GM10248 (cell line): ENCODE measurements around the gene KLF8.

Experiments used
- CTCF ChIA-PET: fragments of 300-600 bp; sonication (Branson Sonifier 250); formaldehyde crosslinking; extraction: SDS; loops from one replicate; lab custom pipeline; 2021; ENCODE audit warnings: antibody characterized with exemption; lab: Yijun Ruan, JAX
- POLR2A ChIA-PET: fragments of 350-650 bp; sonication (Branson Sonifier 250); formaldehyde crosslinking; extraction: SDS; loops from one replicate; lab custom pipeline; 2020; ENCODE audit warnings: antibody characterized with exemption; lab: Yijun Ruan, JAX
- DNase-seq: peaks from one replicate; pipeline ENCODE4 v3.0.0; 2012; ENCODE audit errors: extremely low spot score
- TF ChIP-seq, protein P1 (sequence below): IDR thresholded peaks from 2 replicates; pipeline ENCODE4 v1.5.1; 2012; ENCODE audit warnings: mild to moderate bottlenecking, low read depth; ENCODE audit errors: extremely low read depth, missing control alignments, control extremely low read depth

Gene KLF8

DNA sequence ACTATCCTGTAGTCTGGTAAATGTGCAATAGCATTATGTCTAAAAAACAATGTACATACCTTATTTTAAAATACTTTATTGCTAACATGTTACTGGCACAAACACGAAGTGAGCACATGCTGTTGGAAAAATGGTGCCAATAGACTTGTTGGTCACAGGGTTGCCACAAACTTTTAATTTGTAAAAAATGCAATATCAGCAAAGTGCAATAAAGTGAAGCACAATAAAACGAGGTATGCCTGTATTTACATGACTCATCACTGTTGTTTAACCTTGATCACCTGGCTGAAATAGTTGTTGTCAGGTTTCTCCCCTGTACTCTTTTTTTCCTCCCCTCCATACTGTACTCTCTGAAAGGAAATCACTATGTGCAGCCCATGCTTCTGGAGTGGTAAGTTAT lies 56.5 kb downstream of the KLF8 start:
- ChIA-PET POLR2A (no interaction called here), CTCF (no interaction called here)
- no peak for DNase-seq
- TF ChIP-seq, protein P1, sequence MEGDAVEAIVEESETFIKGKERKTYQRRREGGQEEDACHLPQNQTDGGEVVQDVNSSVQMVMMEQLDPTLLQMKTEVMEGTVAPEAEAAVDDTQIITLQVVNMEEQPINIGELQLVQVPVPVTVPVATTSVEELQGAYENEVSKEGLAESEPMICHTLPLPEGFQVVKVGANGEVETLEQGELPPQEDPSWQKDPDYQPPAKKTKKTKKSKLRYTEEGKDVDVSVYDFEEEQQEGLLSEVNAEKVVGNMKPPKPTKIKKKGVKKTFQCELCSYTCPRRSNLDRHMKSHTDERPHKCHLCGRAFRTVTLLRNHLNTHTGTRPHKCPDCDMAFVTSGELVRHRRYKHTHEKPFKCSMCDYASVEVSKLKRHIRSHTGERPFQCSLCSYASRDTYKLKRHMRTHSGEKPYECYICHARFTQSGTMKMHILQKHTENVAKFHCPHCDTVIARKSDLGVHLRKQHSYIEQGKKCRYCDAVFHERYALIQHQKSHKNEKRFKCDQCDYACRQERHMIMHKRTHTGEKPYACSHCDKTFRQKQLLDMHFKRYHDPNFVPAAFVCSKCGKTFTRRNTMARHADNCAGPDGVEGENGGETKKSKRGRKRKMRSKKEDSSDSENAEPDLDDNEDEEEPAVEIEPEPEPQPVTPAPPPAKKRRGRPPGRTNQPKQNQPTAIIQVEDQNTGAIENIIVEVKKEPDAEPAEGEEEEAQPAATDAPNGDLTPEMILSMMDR = no peak

DNA sequence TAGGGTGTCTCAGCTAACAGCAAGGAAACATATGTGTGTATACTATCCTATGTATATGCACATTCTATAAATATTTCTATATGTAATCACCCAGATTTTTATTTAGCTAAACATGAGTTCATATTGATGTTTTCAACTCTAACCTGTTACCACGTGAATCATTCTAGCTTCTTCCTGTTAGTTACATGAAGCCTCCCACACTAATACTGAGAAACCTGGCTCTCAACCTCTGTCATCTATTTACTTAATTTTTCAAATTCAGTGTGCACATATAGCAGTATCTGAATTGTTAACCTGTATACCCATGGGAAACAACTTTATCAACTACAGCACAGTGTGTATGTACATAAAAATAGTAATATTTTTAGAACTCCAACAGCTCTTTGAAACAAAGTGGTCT lies 57.3 kb downstream of the KLF8 start:
- ChIA-PET CTCF (no interaction called here), POLR2A (no interaction called here)
- TF ChIP-seq, protein P1 = no peak
- no peak for DNase-seq

DNA sequence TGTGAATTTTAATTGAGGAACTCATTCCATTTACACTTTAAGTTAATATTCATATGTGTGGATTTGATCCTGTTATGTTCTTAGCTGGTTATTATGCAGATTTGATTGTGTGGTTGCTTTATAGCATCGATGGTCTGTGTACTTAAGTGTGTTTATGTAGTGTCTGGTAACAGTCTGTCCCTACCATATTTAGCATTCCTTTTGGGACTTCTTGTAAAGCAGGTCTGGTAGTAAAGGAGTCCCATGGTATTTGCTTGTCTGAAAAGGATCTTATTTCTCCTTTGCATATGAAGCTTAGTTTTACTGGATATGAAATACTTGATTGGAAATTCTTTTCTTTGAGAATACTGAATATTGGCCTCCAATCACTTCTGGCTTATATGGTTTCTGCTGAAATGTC lies 76.6 kb downstream of the KLF8 start:
- DNase-seq = no peak
- CTCF ChIA-PET = no interaction called here
- TF ChIP-seq, protein P1 = no peak
- POLR2A ChIA-PET = no interaction called here

DNA sequence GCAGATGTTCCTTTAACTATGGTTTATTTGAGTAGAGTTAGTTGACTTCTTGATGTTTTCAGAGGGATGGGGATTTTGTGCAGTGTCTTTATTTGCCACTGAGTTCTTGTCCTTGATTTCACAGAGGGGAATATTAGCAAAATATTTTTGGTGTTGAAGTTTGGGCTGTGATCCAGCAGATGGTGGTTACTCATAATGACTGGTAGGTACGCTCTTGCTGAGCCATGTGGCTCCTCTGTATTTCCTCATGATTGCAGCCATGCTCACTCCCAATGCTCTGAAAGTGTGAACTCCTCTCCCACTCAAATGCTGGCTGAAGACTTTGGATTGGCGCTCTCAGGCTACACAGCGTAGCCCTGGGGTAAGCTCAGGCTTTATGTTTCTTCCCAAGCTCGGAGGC lies 77.7 kb downstream of the KLF8 start:
- no peak for DNase-seq
- TF ChIP-seq, protein P1 = no peak
- ChIA-PET POLR2A (no interaction called here), CTCF (no interaction called here)

DNA sequence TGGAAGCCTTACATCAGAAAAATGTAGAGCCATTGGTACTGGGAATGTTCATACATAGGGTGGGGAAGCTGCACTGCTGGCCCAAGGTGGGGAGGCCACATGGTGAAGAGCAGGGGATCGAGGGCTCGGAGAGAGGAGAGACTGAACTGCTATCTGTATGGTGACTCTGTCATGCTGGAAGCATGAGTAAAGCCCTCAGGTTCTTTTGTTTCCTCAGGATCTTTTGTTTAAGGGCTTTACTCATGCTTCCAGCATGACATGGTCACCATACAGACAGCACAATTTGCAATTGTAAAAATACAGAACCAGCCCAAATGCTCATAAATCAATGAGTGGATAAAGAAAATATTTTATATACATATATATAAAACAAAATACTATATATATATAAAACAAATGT lies 78.4 kb downstream of the KLF8 start:
- CTCF ChIA-PET = no interaction called here
- POLR2A ChIA-PET = no interaction called here
- TF ChIP-seq, protein P1 = no peak
- no peak for DNase-seq

DNA sequence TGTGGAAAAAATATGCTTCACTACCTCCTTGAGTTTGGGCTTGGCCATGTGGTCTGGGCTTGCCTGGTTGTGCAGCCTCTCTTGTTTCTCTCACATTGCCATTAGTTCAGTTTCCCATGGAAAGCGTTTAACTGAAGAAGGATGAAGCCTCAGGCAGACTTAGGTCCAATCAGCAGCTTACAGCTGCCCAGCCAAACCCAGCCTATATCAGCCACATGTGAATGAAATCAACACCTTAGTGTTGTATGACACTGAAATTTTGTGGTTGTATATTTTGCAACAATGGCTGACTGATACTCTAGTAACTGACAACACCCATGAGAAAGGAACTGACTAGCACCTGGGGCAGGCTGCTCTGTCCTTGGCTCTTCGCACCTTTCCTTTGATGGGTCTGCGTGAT lies 81.2 kb downstream of the KLF8 start:
- DNase-seq = no peak
- ChIA-PET CTCF (no interaction called here), POLR2A (no interaction called here)
- TF ChIP-seq, protein P1 = no peak

DNA sequence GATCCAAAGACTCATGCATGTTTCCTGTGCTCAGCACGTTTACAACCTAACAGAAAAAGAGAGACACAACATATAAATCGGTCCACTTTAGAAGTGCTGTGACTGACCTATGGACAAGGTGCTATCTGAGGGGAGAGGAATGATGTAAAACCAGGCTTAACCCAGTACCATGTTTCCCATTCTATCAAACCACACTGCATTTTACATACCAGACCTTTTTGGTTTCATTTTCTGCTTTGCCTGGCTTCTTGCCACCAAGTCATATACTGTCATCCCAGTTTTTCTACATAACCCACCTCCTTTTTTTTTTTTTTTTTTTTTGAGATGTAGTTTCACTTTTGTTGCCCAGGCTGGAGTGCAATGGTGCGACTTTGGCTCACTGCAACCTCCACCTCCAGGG lies 82.2 kb downstream of the KLF8 start:
- ChIA-PET CTCF (no interaction called here), POLR2A (no interaction called here)
- DNase-seq = no peak
- TF ChIP-seq, protein P1 = no peak
